Activated CD8-positive, alpha-beta T cell treated with anti-CD3 and anti-CD28 coated beads for 36 hours (primary cell): Measurements from ENCODE around the gene CD24. TPM values are rescaled to one million over a fixed set of nuclear protein-coding genes. Genes with fewer than 3 reads are reported as not detected.
A peak's percentile ranks its signal among the peaks of the same experiment; 100 is the strongest.

Experiments
- ATAC-seq: fragments of 200-7000 bp; cut with Tn5 transposase; one replicate; pipeline ENCODE4 v1.10.0; 2021; ENCODE audit warnings: mild to moderate bottlenecking, moderate library complexity
- CTCF ChIA-PET: fragments of 350-600 bp; sonication (Branson Sonifier 250); formaldehyde crosslinking; loops from one replicate; lab custom pipeline; 2021; ENCODE audit warnings: antibody characterized with exemption; lab: Charles Lee
- POLR2A ChIA-PET: fragments of 350-600 bp; sonication (Branson Sonifier 250); formaldehyde crosslinking; loops from one replicate; lab custom pipeline; 2021; ENCODE audit warnings: antibody characterized with exemption; lab: Charles Lee
- DNase-seq: peaks from one replicate; pipeline ENCODE4 v3.0.0-alpha.2; 2020
- H3K27ac Mint-ChIP-seq: one replicate; pipeline ENCODE4 v1.8.0; 2021; ENCODE audit warnings: mild to moderate bottlenecking, mixed read lengths
- H3K27me3 Mint-ChIP-seq: one replicate; pipeline ENCODE4 v1.8.0; 2021; ENCODE audit warnings: mixed read lengths
- H3K36me3 Mint-ChIP-seq: one replicate; pipeline ENCODE4 v1.8.0; 2021; ENCODE audit warnings: low read depth, mixed read lengths
- H3K4me1 Mint-ChIP-seq: one replicate; pipeline ENCODE4 v1.8.0; 2021; ENCODE audit warnings: low read depth, mixed read lengths
- H3K4me3 Mint-ChIP-seq: one replicate; pipeline ENCODE4 v1.8.0; 2021; ENCODE audit warnings: mild to moderate bottlenecking, moderate library complexity, mixed read lengths
- H3K9me3 Mint-ChIP-seq: one replicate; pipeline ENCODE4 v1.8.0; 2021; ENCODE audit warnings: mixed read lengths
- CTCF ChIP-seq: fragments of 200-600 bp; IDR thresholded peaks from one replicate; pipeline ENCODE4 v1.8.0; 2022; ENCODE audit warnings: antibody characterized with exemption, mild to moderate bottlenecking
- intact Hi-C: fragments of 100-400 bp; cut with micrococcal nuclease; formaldehyde crosslinking; loops from one replicate; pipeline ENCODE4 v1.10.0; 2022
- total RNA-seq, 2 experiments: library from RNA; stranded (reverse); gene quantifications; one replicate each; pipeline ENCODE4 v1.2.3, GENCODE V29; 2021

Gene CD24
- total RNA-seq, 2 experiments from 2014 or later: 0.54 to 1.4 TPM

- ChIA-PET CTCF (interaction anchor here (6.1 kb wide), 1 partner anchor 15 kb away, joined by 37 read pairs; no protein-coding TSS in a partner anchor), POLR2A (interaction anchor here (0.6 kb wide), 1 partner anchor 78 kb away, joined by 3 read pairs; no protein-coding TSS in a partner anchor)
- DNase-seq: no peak
- TF ChIP-seq CTCF: no peak
- no peak for ATAC-seq
- Mint-ChIP-seq H3K27ac (no peak overlapping the region), H3K36me3 (no peaks in the 10 kb centered on the region), H3K4me1 (no peaks in the 10 kb centered on the region), H3K27me3 (peaks cover 23% of the 10 kb centered on the region), H3K4me3 (no peak overlapping the region), H3K9me3 (no peaks in the 10 kb centered on the region)
- intact Hi-C loops: no loop called here
Observed at GRCh38 chr6:106981926-106982325, 7.4 kb upstream of the CD24 start.

- intact Hi-C loops: no loop called here
- TF ChIP-seq CTCF: no peak
- H3K4me3 Mint-ChIP-seq: no peak overlapping the region
- H3K9me3 Mint-ChIP-seq: no peaks in the 10 kb centered on the region
- no peaks in the 10 kb centered on the region for H3K4me1 Mint-ChIP-seq
- ChIA-PET POLR2A (no interaction called here), CTCF (interaction anchor here (1.1 to 6.1 kb wide), 4 partner anchors 16 to 646 kb away, joined by 3 to 37 read pairs (median 10); no protein-coding TSS in a partner anchor)
- no peak for DNase-seq
- H3K27ac Mint-ChIP-seq: no peak overlapping the region
- peaks cover 28% of the 10 kb centered on the region for H3K27me3 Mint-ChIP-seq
- no peak for ATAC-seq
- no peaks in the 10 kb centered on the region for H3K36me3 Mint-ChIP-seq
Observed at GRCh38 chr6:106980926-106981325, 6.4 kb upstream of the CD24 start.

- peak; percentile 71 for ATAC-seq
- no peaks in the 10 kb centered on the region for H3K36me3 Mint-ChIP-seq
Observed at GRCh38 chr6:106979435-106979884, 4.9 kb upstream of the CD24 start.

GRCh38 chr6:106977246-106977645 lies 2.7 kb upstream of the CD24 start:
- Mint-ChIP-seq H3K4me3 (no peak overlapping the region), H3K27me3 (peaks cover 44% of the 10 kb centered on the region), H3K9me3 (no peaks in the 10 kb centered on the region), H3K36me3 (no peaks in the 10 kb centered on the region), H3K4me1 (peaks cover 2% of the 10 kb centered on the region), H3K27ac (no peak overlapping the region)
- intact Hi-C loops: loop anchor here (5.0 to 10.0 kb wide), 2 partner anchors 370 to 642 kb away; no protein-coding TSS in a partner anchor
- ChIA-PET POLR2A (interaction anchor here (1.5 kb wide), 1 partner anchor 22 kb away, joined by 3 read pairs; no protein-coding TSS in a partner anchor), CTCF (interaction anchor here (1.0 to 2.7 kb wide), 5 partner anchors 20 to 638 kb away, joined by 3 to 7 read pairs (median 4); partner anchors contain the start of gene CRYBG1)
- ATAC-seq: no peak
- no peak for DNase-seq
- TF ChIP-seq CTCF: no peak

More at GRCh38 chr6:106979435-106979884, 4.9 kb upstream of the CD24 start:
- peak; percentile 96 for TF ChIP-seq CTCF
- no peak overlapping the region for H3K4me3 Mint-ChIP-seq
- peak; percentile 89 for DNase-seq
- no peaks in the 10 kb centered on the region for H3K9me3 Mint-ChIP-seq
- ChIA-PET CTCF (interaction anchor here (0.6 to 6.1 kb wide), 63 partner anchors 10 to 648 kb away, joined by 3 to 37 read pairs (median 3); no protein-coding TSS in a partner anchor), POLR2A (no interaction called here)
- peaks cover 29% of the 10 kb centered on the region for H3K27me3 Mint-ChIP-seq
- intact Hi-C loops: loop anchor here (2.0 to 10.0 kb wide), 3 partner anchors 372 to 645 kb away; no protein-coding TSS in a partner anchor
- no peaks in the 10 kb centered on the region for H3K4me1 Mint-ChIP-seq
- no peak overlapping the region for H3K27ac Mint-ChIP-seq

- no peak for TF ChIP-seq CTCF
- H3K4me3 Mint-ChIP-seq: no peak overlapping the region
- H3K27me3 Mint-ChIP-seq: peaks cover 51% of the 10 kb centered on the region
- intact Hi-C loops: loop anchor here (5.0 to 10.0 kb wide), 2 partner anchors 369 to 641 kb away; no protein-coding TSS in a partner anchor
- CTCF ChIA-PET: interaction anchor here (0.7 to 2.7 kb wide), 4 partner anchors 21 to 531 kb away, joined by 3 to 7 read pairs (median 3); no protein-coding TSS in a partner anchor
- no peak overlapping the region for H3K27ac Mint-ChIP-seq
- no peak for DNase-seq
- no peaks in the 10 kb centered on the region for H3K36me3 Mint-ChIP-seq
- POLR2A ChIA-PET: interaction anchor here (1.5 kb wide), 1 partner anchor 23 kb away, joined by 3 read pairs; no protein-coding TSS in a partner anchor
- H3K9me3 Mint-ChIP-seq: no peaks in the 10 kb centered on the region
- no peak for ATAC-seq
- peaks cover 2% of the 10 kb centered on the region for H3K4me1 Mint-ChIP-seq
Observed at GRCh38 chr6:106976270-106976669, 1.7 kb upstream of the CD24 start.
